Esophagus (tissue), 2 donors: ENCODE results near the gene SLC25A17. TPM values are rescaled to one million over a fixed set of nuclear protein-coding genes. Genes with fewer than 3 reads are reported as not detected.
"Not testable (repeated sequence)": the region's sequence is repeated elsewhere in the genome, so short reads cannot be mapped to it uniquely, and the experiment has no call there.

ENCODE experiments used
- H3K27ac ChIP-seq, 2 donors: one replicate each; pipeline ENCODE4 v1.5.1; 2013; ENCODE audit warnings: low read depth in 2 of 2, mild to moderate bottlenecking in 2 of 2, inconsistent platforms in 1 of 2, low read length in 1 of 2, moderate library complexity in 1 of 2
- H3K27me3 ChIP-seq, 2 donors: one replicate each; pipeline ENCODE4 v1.6.1; 2013; ENCODE audit warnings: low read length in 2 of 2, control low read depth in 1 of 2, mild to moderate bottlenecking in 1 of 2; ENCODE audit not compliant: insufficient read depth in 2 of 2, control insufficient read depth in 1 of 2
- H3K36me3 ChIP-seq, 2 donors: one replicate each; pipeline ENCODE4 v1.6.1; 2013; ENCODE audit warnings: low read length in 1 of 2; ENCODE audit not compliant: control insufficient read depth in 2 of 2, insufficient read depth in 2 of 2
- H3K4me1 ChIP-seq, 2 donors: one replicate each; pipeline ENCODE4 v1.6.1; 2013; ENCODE audit warnings: low read length in 1 of 2; ENCODE audit not compliant: control insufficient read depth in 2 of 2, insufficient read depth in 2 of 2
- H3K4me3 ChIP-seq, 2 donors: one replicate each; pipeline ENCODE4 v1.5.1; 2013; ENCODE audit warnings: low read length in 2 of 2, mild to moderate bottlenecking in 2 of 2, low read depth in 1 of 2, moderate library complexity in 1 of 2
- H3K9me3 ChIP-seq, 2 donors: one replicate each; pipeline ENCODE4 v1.6.1; 2013; ENCODE audit warnings: mild to moderate bottlenecking in 2 of 2, low read depth in 1 of 2, low read length in 1 of 2, moderate library complexity in 1 of 2; ENCODE audit not compliant: control insufficient read depth in 2 of 2, insufficient read depth in 1 of 2
- WGBS, 2 donors: extraction: QIAGEN DNeasy Blood & Tissue Kit; methylation state at CpG; one replicate each; pipeline ENCODE4 v1.1.7; 2013; 5-methylcytosine and 5-hydroxymethylcytosine counted together
- polyA plus RNA-seq, 2 donors: library from polyadenylated mRNA; stranded (reverse); fragments of 200-250 nt; gene quantifications; one replicate each; pipeline ENCODE4 v1.2.3, GENCODE V29; 2013
- donor health status: healthy with polysubstance abuse.
- donor health status: Bipolar disorder and iron deficiency.

The SLC25A17 gene
- polyA plus RNA-seq, 2 donors = 7.4 to 11.2 TPM

DNA sequence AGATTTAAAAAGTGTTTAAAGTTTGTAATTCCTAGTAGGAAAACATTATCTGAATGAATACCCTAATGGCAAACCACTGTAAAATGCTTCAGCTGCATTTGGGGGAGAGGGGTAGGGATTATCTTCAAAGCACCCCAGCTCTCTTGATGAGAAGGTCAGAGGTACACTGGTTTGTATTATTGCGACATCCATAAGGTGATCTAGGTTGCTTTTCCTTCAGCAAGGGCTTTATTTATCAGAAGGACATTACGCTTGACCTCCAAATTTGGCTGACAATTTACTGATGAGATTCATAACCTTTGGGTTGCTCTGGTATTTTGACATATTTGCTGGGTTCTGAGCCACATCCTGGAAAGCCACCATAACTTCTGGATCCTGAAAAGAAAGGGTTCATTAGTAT is 7.1 kb upstream of the SLC25A17 start:
- 94 to 99% methylated on average over 2 of the region's 2 CpGs for WGBS, 2 donors
- not testable (repeated sequence) for H3K36me3 ChIP-seq, H3K27me3 ChIP-seq, H3K27ac ChIP-seq, H3K4me1 ChIP-seq, H3K9me3 ChIP-seq, H3K4me3 ChIP-seq

DNA sequence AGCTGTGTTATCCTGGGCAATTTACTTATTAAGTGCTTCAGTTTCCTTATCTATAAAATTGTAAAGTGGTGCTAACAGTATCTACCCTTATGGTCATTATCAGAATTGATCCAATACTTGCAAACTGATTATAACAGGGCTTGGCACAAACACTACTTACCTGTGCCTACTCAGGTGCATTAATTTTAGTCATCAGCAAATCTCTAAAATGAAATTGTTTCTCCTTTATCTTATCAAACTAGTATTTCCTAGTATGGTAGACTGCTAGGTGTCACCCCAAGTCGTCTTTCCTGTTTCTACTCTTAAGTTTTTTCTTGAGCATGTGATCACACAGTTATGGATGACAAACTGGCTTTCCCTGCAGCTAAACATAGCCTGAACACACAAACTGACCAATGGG is 4.3 kb upstream of the SLC25A17 start:
- no peaks in the 10 kb centered on the region for H3K4me1 ChIP-seq
- no peak overlapping the region for H3K27ac ChIP-seq
- 68 to 72% methylated on average over 1 of the region's 1 CpG for WGBS, 2 donors
- no peaks in the 10 kb centered on the region for H3K27me3 ChIP-seq
- H3K36me3 ChIP-seq = no peaks in the 10 kb centered on the region
- H3K9me3 ChIP-seq = no peaks in the 10 kb centered on the region
- H3K4me3 ChIP-seq = no peak overlapping the region

DNA sequence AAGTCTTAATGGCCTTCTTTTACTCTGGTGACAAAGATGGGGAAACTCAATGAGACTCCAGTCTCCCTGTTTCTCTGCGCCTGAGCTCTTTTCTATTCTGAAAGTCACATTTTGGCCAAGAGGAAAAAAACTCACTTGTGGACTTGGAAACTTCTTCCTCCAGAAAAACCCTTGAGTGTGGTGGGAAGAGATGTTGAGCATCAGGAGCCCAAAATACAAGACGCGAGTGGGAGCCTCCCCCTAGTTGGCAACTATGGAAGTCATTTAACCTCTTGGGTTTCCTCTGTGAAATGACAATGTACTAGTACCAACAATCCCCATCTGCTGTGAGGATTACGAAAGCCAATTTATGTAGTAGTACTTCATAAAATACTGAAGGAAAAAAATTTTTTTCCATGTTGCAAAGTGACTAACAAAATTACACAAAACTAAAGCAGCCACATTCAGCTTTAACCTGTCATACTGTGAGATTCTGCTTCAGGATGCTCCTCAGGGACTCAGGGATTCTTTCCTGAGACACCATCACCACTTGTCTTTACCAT is 524 bp upstream of the SLC25A17 start:
- H3K27me3 ChIP-seq = no peaks in the 10 kb centered on the region
- H3K4me3 ChIP-seq = peak overlapping the region; percentile 34 to 98
- H3K4me1 ChIP-seq = no peaks in the 10 kb centered on the region
- H3K36me3 ChIP-seq = no peaks in the 10 kb centered on the region
- H3K27ac ChIP-seq = peak overlapping the region; percentile 58 to 69
- 6 to 7% methylated on average over 4 of the region's 4 CpGs for WGBS, 2 donors
- H3K9me3 ChIP-seq = no peaks in the 10 kb centered on the region

DNA sequence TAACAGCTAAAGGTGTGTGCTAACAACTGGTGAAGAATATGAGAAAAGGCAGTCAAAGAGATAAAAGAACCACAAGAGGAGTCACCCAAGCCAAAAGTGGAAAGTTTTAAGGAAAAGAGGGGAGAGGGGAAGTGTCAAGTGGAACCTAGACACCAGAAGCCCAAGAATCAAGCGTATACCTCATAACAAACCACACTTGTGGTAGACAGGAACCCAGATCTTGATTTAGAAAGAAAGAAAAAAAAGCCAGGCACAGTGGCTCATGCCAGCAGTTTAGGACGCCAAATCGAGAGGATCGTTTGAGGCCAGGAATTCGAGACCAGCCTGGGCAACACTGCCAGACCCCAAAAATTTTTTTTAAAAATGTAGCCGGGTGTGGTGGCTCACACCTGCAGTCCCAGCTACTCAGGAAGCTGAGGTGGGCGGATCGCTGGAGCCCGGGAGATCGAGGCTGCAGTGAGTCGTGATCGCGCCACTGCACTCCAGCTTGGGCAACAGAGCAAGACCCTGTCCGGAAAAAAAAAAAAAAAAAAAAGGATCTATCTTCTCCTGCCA is 877 bp downstream of the SLC25A17 start:
- Histone ChIP-seq H3K9me3 (no peaks in the 10 kb centered on the region), H3K36me3 (no peaks in the 10 kb centered on the region), H3K4me1 (no peaks in the 10 kb centered on the region), H3K27ac (no peak overlapping the region), H3K4me3 (peak overlapping the region; percentile 87 to 98), H3K27me3 (no peaks in the 10 kb centered on the region)
- 21 to 34% methylated on average over 14 of the region's 14 CpGs for WGBS, 2 donors

DNA sequence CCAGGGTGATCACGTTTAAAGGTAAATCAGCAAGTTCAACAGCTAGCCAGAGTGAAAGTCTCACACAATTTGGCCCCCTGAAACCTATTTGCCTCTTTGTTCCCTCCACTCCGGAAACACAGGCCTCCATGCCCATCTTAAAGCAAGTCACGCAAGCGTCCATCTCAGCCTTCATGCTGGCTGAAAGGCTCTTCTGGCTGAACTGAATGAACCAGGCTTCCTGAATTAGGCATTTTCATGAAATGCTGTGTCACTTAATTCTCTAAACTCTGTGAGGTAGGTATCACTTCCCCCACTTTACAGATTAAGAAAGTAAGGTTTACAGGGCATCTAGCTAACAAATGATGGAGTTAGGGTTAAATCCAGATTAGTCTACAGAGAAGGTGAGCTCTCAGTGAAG is 1.4 kb downstream of the SLC25A17 start:
- no peaks in the 10 kb centered on the region for H3K36me3 ChIP-seq
- H3K27me3 ChIP-seq = no peaks in the 10 kb centered on the region
- no peaks in the 10 kb centered on the region for H3K9me3 ChIP-seq
- H3K27ac ChIP-seq = no peak overlapping the region
- H3K4me3 ChIP-seq = no peak overlapping the region
- no peaks in the 10 kb centered on the region for H3K4me1 ChIP-seq
- WGBS, 2 donors = 89 to 90% methylated on average over 4 of the region's 4 CpGs

DNA sequence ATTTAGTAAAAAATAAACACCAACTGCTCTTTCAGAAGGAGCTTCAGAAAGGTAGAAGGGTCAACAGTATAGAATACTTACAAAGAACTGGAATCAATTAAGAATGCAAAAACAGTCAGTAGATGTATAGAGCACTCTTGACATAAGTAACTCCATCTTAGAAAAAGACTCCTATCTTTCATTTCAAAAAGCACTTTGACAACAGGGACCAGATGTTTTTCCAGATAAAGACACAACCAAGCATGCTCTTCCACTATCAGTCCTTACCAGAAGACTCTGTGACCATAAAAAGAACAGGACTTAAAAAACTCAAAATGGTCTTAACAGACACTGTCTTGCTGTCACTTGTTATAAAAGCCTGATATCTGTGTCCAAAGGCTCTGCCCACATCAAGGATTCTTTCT is 5.2 kb downstream of the SLC25A17 start:
- H3K27ac ChIP-seq = no peak overlapping the region

DNA sequence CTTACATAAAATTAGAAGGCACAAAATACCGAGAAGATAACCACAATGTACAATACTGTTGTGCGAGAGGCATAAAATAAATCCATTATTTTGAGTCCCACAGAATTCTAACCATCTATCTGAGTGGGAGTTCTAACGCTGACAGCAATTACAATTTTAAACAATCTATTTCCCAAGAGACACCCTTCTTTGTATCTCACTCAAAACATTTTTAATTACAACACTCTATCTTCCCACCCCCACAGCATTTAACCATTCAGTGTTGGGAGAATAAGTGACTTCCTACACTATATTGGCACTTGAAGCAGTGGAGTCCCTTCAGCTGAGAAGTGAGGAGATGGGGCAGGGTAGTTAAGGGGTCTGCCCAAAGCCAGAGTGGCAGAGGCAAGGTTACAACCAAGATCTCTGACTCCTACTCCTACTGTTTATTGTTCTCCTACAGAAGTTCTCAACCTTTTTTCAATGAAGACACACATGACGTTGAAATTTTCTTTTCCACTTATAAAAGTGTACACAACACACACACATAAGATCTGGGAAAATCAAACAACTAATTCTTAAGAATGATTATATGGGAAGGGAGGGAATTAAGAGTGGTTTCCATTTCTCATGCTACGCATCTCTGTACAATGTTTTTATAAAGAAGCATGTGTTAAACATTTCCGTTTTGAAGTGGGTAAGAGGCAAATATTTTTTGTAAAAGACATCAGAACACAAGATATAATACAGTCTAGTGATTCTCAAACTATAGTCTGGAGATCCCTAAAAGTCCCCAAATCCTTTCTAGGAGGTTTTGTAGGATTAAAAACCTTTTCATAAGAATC is 10.9 kb downstream of the SLC25A17 start:
- no peak overlapping the region for H3K27ac ChIP-seq
- H3K27me3 ChIP-seq = no peaks in the 10 kb centered on the region
- H3K9me3 ChIP-seq = no peaks in the 10 kb centered on the region
- no peaks in the 10 kb centered on the region for H3K4me1 ChIP-seq
- 65 to 67% methylated on average over 6 of the region's 6 CpGs for WGBS, 2 donors
- H3K36me3 ChIP-seq = no peaks in the 10 kb centered on the region
- H3K4me3 ChIP-seq = no peak overlapping the region

More for the DNA sequence above, 5.2 kb downstream of the SLC25A17 start:
- no peaks in the 10 kb centered on the region for H3K4me1 ChIP-seq
- no peaks in the 10 kb centered on the region for H3K27me3 ChIP-seq
- no peak overlapping the region for H3K4me3 ChIP-seq
- no peaks in the 10 kb centered on the region for H3K9me3 ChIP-seq
- no peaks in the 10 kb centered on the region for H3K36me3 ChIP-seq

DNA sequence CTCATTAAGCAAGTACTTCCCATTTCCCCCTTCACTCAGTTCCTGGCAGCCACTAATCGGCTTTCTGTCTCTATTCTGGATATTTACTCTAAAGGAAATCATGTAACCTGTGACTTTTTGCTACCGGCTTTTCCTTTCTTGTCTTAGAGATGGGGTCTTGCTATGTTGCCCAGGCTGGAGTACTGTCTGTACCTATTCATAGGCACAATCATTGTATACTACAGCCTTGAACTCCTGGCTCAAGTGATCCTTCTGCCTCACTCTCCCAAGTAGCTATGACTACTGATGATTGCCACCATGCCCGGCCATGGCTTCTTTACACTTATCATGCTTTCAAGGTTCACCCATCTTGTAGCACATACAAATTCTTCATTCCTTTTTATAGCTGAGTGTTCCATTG is 12.4 kb downstream of the SLC25A17 start:
- H3K9me3 ChIP-seq = no peaks in the 10 kb centered on the region
- no peaks in the 10 kb centered on the region for H3K36me3 ChIP-seq
- no peak overlapping the region for H3K27ac ChIP-seq
- no peak overlapping the region for H3K4me3 ChIP-seq
- H3K4me1 ChIP-seq = no peaks in the 10 kb centered on the region
- H3K27me3 ChIP-seq = no peaks in the 10 kb centered on the region
- WGBS, 2 donors = 82 to 91% methylated on average over 3 of the region's 3 CpGs

DNA sequence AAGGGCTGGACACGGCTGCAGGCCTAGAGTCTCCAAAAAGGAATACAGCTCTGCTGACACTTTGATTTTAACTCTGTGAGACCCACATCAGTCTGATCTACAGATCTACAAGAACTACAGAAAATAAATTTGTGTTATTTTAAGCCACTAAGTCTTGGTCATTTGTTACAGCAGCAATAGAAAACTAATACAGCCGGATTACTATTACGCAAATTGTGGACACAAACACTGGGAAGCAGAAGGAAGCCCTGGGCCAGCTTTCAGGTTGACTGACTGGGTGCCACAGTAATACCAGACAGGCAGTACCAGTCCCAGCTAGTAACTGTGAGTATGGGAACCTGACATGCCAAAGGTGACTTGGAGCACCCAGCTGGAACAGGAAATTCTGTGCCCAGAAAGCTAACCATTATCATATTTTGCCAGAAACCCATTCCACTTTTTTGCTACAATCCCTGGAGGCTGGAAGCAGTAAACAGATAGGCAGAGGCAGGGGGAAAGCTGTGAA is 13.4 kb downstream of the SLC25A17 start:
- Histone ChIP-seq H3K36me3 (no peaks in the 10 kb centered on the region), H3K4me3 (no peak overlapping the region), H3K9me3 (no peaks in the 10 kb centered on the region), H3K27ac (peak overlapping the region in 1 of 2 donors; percentile 33), H3K4me1 (no peaks in the 10 kb centered on the region), H3K27me3 (no peaks in the 10 kb centered on the region)
- 90 to 92% methylated on average over 3 of the region's 3 CpGs for WGBS, 2 donors
